Activated CD4-positive, alpha-beta T cell treated with anti-CD3 and anti-CD28 coated beads, Interleukin-2, amount 50 U/mL, for 16 hours (primary cell): ENCODE measurements around the gene SORBS2.
"Not testable (repeated sequence)": the region's sequence is repeated elsewhere in the genome, so short reads cannot be mapped to it uniquely, and the experiment has no call there.

Source experiments
- DNase-seq: peaks from one replicate; pipeline ENCODE4 v3.0.0-alpha.2; 2020

SORBS2 gene

GRCh38 chr4:185734214-185734613 lies 77.8 kb downstream of the SORBS2 start:
- DNase-seq: no peak

GRCh38 chr4:185730849-185731608 lies 81.0 kb downstream of the SORBS2 start:
- no peak for DNase-seq

GRCh38 chr4:185730387-185730786 lies 81.6 kb downstream of the SORBS2 start:
- peak; percentile 5 for DNase-seq

GRCh38 chr4:185729391-185729804 lies 82.6 kb downstream of the SORBS2 start:
- DNase-seq: no peak

DNA sequence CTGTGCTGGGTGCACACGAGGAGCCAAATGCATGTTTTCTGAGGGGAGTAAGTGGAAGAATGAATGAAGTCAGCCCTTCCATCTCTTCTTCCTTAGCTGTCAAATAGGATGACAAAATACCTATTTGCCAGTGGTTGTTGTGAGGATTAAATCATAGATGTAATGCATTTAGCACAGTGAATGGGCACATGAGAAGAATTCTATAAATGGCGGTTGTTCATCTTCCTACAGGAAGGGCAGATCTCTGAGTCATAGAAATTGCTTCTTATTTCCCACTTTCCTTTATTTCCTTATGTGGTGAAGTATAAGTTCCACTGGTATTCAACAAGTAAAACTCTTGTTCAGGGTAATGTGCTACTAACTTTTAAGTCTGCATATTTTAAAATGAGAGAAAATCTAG lies 83.1 kb downstream of the SORBS2 start:
- no peak for DNase-seq

GRCh38 chr4:185726931-185727330 lies 85.1 kb downstream of the SORBS2 start:
- no peak for DNase-seq

DNA sequence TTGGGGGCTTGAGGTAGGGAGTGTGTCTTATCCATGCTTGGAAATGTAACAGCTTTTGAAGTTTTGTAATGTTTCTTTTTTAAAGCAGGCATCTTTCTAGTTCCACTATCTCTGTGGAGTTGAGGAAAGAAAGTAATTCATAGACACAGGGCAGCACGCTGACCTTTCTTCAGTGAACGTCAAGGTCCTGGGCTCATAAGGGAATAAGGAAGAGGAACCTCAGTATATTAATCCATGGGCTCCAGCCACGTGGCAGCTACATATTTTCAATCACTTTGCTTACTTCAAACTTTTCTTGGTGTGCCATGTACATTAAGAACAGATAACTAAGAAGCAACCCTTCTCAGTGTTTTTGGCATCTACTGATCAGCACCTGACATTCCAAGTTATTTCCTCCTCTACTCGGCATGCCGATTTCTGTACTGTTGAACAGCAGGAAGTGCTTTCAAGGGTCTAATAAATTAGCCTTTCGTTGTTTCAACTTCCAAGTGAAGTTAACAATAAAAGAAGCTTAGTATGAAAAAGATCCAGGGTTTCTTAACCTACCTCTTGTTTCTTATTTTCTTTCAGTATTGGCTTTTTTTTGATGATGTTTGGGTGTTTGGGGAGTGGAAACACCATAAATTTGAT lies 88.2 kb downstream of the SORBS2 start:
- no peak for DNase-seq

- no peak for DNase-seq
Observed at GRCh38 chr4:185722029-185722316, 90.0 kb downstream of the SORBS2 start.

- DNase-seq: no peak
Observed at GRCh38 chr4:185721190-185722028, 90.6 kb downstream of the SORBS2 start.

- DNase-seq: no peak
Observed at GRCh38 chr4:185719500-185719858, 92.5 kb downstream of the SORBS2 start.

GRCh38 chr4:185718578-185719499 lies 93.2 kb downstream of the SORBS2 start:
- no peak for DNase-seq

- DNase-seq: no peak
Observed at GRCh38 chr4:185717377-185717741, 94.6 kb downstream of the SORBS2 start.

DNA sequence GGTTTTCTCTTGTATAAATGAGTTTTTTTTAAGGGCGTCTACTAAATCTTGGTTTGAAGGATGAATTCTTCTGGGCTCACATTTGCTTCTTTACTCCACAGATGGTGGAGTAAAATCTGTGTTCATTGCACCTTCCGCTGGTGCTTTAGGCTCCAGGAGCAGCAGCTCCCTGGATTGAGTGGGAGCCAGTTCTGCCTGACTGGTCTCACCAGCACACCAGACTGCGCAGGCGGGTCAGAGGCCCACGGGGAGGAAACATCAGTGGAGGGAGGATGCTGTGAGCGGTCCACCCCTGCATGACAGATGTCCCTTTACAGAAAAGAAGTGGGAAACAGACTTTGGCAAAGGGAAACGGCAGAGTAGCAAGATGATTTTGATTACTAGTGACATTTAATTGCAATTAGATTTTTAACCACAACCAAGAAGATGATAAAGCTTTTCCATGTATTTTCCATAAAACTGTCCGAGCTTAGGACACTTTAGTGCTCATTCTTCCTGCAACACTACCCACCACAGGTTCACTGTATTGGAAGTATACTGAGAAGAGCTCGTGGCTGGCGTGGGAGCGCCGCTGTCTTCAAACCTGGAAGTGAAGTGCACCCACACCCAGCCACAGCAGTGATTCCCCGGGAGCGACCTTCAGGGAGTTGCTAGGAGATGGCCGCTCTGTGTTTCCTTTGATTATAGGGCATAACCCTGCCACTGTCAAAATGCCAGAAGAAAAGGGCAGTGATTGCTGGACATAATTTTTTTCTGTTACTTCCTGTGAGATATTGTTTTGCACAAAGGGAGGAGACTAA lies 95.2 kb downstream of the SORBS2 start:
- DNase-seq: no peak

DNA sequence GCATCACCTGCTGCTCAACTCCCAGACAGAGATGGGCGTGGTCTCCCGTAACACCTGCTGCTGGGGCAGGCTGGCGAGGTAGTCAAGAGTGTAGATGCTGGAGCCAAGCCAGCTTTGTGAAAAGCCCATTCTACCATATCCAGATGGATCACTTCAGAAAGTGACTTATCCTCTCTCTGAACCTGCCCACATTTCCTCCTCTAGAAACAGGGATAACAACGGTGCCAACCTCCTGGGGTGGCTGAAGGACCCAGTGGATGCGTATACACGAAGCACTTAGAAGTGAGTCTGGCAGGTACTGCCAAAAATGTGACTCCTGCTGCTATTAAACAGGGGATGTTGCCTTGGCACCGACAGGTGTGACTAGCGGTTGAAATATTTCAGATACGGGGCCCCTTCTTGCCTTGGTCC lies 95.8 kb downstream of the SORBS2 start:
- DNase-seq: no peak

- DNase-seq: not testable (repeated sequence)
Observed at GRCh38 chr4:185714524-185714923, 97.5 kb downstream of the SORBS2 start.

DNA sequence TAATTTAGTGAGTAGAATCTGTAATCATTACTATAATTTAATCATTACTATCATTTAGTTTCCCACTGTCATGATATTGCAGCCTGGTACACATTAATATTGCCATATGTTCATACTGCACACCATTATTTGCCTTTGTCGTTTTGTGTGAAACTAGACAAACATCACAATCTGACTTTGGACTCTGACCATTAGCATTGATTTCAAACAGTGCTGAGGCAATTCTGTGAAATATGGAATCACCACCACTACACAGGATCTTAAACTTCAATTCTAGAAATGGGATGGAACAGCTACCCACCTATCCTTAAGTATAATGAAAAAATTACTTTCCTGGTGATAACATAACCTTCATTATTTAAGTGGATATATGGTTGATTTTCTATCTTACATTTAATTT lies 98.3 kb downstream of the SORBS2 start:
- DNase-seq: no peak

DNA sequence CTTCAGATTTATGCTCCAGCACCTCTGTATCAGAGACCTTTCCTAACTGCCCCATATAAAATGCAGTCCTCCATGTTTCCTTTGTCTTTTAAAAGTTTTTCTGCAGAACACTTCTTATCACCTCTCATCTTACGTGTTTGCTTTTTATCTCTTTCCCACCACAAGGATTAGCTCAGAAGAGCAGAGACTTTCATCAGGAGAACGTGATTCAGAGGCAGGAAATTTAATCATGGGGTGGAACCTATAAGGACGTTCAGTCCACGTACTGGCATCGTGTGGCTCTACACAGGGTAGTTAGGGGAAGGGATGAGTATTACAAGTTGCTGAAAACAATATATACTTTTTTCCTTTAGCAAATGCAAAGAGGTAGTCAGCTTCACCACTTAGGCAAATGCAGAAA lies 98.7 kb downstream of the SORBS2 start:
- no peak for DNase-seq

DNA sequence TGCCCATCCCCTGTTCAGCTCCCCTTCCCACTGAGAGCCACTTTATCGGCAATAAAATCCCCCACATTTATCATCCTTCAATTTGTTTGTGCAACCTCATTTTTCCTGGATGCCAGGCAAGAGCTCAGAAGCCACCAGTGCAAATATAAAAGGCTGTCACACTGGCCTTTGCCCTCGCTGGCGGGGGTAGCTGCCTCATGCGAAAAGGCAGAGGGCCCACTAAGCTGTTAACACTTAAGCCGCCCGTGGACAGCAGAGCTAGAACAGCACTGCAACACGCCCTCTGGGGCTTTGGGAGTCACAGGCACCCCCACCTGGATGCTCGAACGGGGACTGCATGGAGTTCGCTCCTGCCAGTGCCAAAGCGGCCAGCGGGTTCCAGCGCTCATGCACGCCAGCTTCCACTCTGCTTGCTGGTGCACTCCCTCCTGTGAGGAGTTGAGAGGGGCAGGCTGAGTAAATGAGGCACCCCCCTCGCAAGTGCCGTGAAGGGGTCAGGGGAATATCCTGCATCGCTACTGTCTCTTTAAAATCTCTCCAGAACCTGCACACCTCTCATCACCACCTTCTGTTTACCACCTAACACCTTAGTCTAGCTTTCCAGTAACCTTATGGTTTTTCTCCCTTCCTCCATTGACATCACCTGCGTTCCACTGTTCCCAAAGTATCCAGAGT lies 99.5 kb downstream of the SORBS2 start:
- no peak for DNase-seq

GRCh38 chr4:185711726-185712125 lies 100.3 kb downstream of the SORBS2 start:
- no peak for DNase-seq

- no peak for DNase-seq
Observed at GRCh38 chr4:185710487-185710995, 101.5 kb downstream of the SORBS2 start.

DNA sequence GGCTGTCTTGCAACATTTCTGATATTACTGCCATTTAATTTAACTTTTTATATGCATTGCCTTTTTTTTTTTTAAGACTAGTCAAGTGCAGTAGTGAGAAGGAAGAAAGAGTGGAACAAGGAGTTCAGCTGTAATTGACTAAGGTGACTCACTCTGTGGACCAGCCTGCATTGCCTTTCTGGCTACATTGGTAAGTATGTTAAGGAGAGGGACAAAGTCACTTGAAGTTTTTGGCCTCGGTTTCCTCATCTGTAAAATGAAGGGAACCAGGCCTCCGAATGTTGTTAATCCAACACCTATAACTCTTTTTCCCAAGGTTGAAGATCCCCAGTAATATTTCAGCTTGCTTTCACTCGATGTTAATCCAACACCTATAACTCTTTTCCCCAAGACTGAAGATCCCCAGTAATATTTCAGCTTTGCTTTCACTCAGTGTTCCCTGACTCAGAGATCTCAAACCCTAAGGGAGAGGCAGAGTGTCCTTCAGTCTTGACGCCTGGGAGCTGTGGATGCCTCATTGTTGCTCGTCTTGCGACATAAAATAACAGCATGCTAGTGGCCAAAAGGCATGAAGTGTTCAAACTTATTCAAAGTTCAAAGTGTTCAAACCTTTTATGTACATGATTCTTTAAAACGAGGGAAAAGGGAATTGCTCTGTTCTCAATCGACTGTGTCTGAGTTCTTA lies 102.0 kb downstream of the SORBS2 start:
- no peak for DNase-seq
